Mesendoderm (in vitro differentiated cells): ENCODE measurements around the gene CTIF.

ENCODE experiments used
- DNase-seq: peaks from one replicate; pipeline ENCODE4 v3.0.0; 2013
- H2AK5ac ChIP-seq: 2 replicates; pipeline ENCODE4 v1.6.1; 2013; ENCODE audit warnings: low read length, inconsistent platforms
- H2BK120ac ChIP-seq: 2 replicates; pipeline ENCODE4 v1.6.1; 2013; ENCODE audit warnings: low read depth, mild to moderate bottlenecking, low read length, moderate library complexity, mixed read lengths
- H2BK15ac ChIP-seq: replicated peaks from 2 replicates; pipeline ENCODE4 v1.6.1; 2013; ENCODE audit warnings: low read depth, mild to moderate bottlenecking, moderate library complexity
- H2BK5ac ChIP-seq: 2 replicates; pipeline ENCODE4 v1.6.1; 2013; ENCODE audit warnings: low read length, inconsistent platforms
- H3K18ac ChIP-seq: 2 replicates; pipeline ENCODE4 v1.6.1; 2013; ENCODE audit warnings: mild to moderate bottlenecking, low read length, mixed read lengths
- H3K23ac ChIP-seq: one replicate; pipeline ENCODE4 v1.6.1; 2013; ENCODE audit warnings: low read length
- H3K27ac ChIP-seq: 2 replicates; pipeline ENCODE4 v1.5.1; 2013; ENCODE audit warnings: low read depth, mild to moderate bottlenecking, inconsistent platforms, low read length, moderate library complexity
- H3K27me3 ChIP-seq: 2 replicates; pipeline ENCODE4 v1.6.1; 2013; ENCODE audit warnings: low read length, control low read depth, mild to moderate bottlenecking, inconsistent platforms; ENCODE audit not compliant: insufficient read depth, poor library complexity
- H3K36me3 ChIP-seq: 2 replicates; pipeline ENCODE4 v1.6.1; 2013; ENCODE audit warnings: low read length, inconsistent platforms; ENCODE audit not compliant: control insufficient read depth, insufficient read depth
- H3K4ac ChIP-seq: one replicate; pipeline ENCODE4 v1.6.1; 2013; ENCODE audit warnings: low read depth, mild to moderate bottlenecking, low read length, moderate library complexity
- H3K4me1 ChIP-seq: 2 replicates; pipeline ENCODE4 v1.6.1; 2013; ENCODE audit warnings: low read depth, low read length, inconsistent platforms; ENCODE audit not compliant: control insufficient read depth
- H3K4me2 ChIP-seq: 2 replicates; pipeline ENCODE4 v1.6.1; 2013; ENCODE audit warnings: low read length
- H3K4me3 ChIP-seq: 2 replicates; pipeline ENCODE4 v1.5.1; 2013; ENCODE audit warnings: mild to moderate bottlenecking, low read length
- H3K56ac ChIP-seq: one replicate; pipeline ENCODE4 v1.6.1; 2013; ENCODE audit warnings: low read length
- H3K79me1 ChIP-seq: 2 replicates; pipeline ENCODE4 v1.6.1; 2013; ENCODE audit warnings: low read length, inconsistent platforms
- H3K79me2 ChIP-seq: 2 replicates; pipeline ENCODE4 v1.6.1; 2013; ENCODE audit warnings: mild to moderate bottlenecking, low read length; ENCODE audit not compliant: control insufficient read depth, insufficient read depth
- H3K9ac ChIP-seq: 2 replicates; pipeline ENCODE4 v1.6.1; 2013; ENCODE audit warnings: low read length, inconsistent platforms
- H4K5ac ChIP-seq: one replicate; pipeline ENCODE4 v1.6.1; 2013; ENCODE audit warnings: low read length
- H4K8ac ChIP-seq: one replicate; pipeline ENCODE4 v1.6.1; 2013; ENCODE audit warnings: low read depth, mild to moderate bottlenecking, control low read depth, low read length, moderate library complexity
- WGBS: extraction: QIAGEN DNeasy Blood & Tissue Kit; methylation state at CpG from one replicate; pipeline ENCODE4 v1.1.7; 2013; ENCODE audit warnings: low lambda C conversion rate, missing lambda C conversion rate; ENCODE audit not compliant: insufficient coverage; ENCODE audit errors: extremely low coverage; 5-methylcytosine and 5-hydroxymethylcytosine counted together

CTIF gene

DNA sequence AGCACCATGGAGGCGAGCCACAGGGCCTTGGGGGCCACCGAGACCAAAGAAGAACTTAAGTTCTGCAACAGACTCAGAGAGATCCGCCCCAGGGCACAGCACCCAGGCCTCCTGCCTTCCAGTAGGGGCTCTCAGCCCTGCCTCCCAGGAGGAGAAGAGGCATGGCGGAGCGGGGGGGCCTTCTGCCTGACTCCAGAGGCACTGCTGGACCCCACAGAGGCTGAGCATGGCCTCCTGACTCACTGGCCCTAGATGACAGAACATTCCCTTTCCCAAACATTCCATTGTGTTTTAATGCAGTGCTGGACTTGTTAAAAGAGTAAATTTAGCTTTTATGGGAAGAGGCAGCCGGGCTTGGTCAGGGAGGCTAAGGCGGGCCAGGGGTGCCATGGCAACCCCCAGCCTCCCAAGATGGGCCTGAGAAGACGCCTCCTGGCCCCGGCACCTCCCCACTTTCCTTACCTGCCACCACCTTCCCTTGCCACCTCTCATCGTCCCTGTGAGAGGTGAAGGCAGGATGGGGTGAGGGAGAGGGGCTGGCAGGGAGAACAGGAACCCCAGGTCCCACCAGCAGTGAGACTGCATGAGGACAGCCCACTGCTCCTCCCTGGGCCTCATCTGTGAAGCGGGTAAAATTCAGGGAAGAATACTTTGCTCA, 346.6 kb downstream of the CTIF start:
- Histone ChIP-seq H3K4me3 (no peak overlapping the region), H2BK15ac (no peak overlapping the region), H3K4me1 (peaks cover 3% of the 10 kb centered on the region), H3K79me2 (no peaks in the 10 kb centered on the region), H2AK5ac (no peak overlapping the region), H3K23ac (no peak overlapping the region), H3K27ac (no peak overlapping the region), H3K79me1 (no peaks in the 10 kb centered on the region), H3K4me2 (no peak overlapping the region), H3K9ac (no peak overlapping the region), H3K36me3 (no peaks in the 10 kb centered on the region), H2BK120ac (no peak overlapping the region), H3K27me3 (no peaks in the 10 kb centered on the region), H2BK5ac (no peak overlapping the region), H3K56ac (no peak overlapping the region), H3K4ac (no peak overlapping the region), H4K8ac (no peak overlapping the region), H4K5ac (no peak overlapping the region), H3K18ac (no peak overlapping the region)
- no peak for DNase-seq
- no CpG with 5 or more reads among the region's 11 CpGs for WGBS

DNA sequence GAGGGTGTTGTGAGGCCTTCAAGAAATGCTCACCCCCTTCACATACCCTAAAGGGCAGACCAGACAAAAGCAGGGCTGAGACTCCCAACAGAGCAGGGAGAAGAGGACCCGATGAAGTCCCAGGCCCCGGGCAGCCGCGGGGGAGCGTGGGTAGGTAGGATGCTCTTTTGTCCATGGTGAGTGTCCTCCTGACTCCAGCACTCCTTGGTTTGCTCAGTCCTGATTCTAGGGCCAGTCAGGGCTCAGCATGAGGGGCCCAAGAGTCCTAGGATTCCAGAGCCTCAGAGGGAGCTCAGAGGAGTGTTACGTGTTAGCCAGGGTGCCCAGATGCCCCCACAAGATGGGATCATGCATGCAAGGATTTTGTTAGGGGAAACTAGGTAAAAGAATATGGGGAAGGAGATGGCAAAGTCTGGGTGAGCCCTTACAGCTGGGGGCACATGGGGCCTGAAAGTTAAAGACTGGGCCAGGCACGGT, 347.1 kb downstream of the CTIF start:
- Histone ChIP-seq H3K79me2 (no peaks in the 10 kb centered on the region), H3K4me3 (no peak overlapping the region), H2BK5ac (no peak overlapping the region), H3K79me1 (no peaks in the 10 kb centered on the region), H3K56ac (no peak overlapping the region), H3K27me3 (no peaks in the 10 kb centered on the region), H3K4me1 (peaks cover 3% of the 10 kb centered on the region), H2AK5ac (no peak overlapping the region), H3K27ac (no peak overlapping the region), H3K4me2 (no peak overlapping the region), H3K18ac (no peak overlapping the region), H2BK15ac (no peak overlapping the region), H3K4ac (no peak overlapping the region), H3K9ac (no peak overlapping the region), H4K5ac (no peak overlapping the region), H4K8ac (no peak overlapping the region), H3K23ac (no peak overlapping the region), H3K36me3 (no peaks in the 10 kb centered on the region), H2BK120ac (no peak overlapping the region)
- no CpG with 5 or more reads among the region's 7 CpGs for WGBS
- DNase-seq: no peak

DNA sequence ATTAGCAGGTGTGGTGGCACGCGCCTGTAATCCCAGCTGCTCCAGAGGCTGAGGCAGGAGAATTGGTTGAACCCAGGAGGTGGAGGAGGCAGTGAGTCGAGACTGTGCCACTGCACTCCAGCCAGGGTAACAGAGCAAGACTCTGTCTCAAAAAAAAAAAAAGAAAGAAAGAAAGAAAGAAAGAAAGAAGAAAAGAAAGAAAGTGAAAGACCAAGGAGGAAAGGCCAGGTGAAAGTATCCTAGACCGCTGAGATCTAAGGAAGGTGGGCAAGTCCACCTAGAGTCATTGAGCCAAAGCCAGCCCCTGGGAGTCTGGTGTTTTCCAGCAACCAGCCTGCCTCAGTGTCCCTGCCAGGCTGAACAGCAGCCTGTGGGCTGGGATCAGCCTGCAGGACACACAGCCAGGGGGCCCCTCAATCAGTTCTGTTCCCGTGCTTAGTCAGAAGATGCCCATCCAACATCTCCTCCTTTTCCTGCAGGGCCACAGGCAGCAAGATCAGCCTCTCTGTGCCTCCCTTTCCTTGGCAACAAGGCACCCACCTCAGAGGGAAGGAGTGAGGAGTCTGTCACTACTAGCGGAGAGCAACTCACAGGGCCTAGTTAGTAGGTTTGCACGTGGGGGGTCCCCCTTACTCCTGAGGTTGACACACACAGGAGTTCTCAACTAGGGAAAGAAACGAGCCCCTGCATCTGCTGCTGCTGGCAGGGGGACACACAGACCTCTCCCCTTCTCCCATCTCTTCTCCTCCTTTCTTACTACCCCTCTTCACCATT, 347.9 kb downstream of the CTIF start:
- no peak overlapping the region for H3K4ac ChIP-seq
- no peak overlapping the region for H3K18ac ChIP-seq

DNA sequence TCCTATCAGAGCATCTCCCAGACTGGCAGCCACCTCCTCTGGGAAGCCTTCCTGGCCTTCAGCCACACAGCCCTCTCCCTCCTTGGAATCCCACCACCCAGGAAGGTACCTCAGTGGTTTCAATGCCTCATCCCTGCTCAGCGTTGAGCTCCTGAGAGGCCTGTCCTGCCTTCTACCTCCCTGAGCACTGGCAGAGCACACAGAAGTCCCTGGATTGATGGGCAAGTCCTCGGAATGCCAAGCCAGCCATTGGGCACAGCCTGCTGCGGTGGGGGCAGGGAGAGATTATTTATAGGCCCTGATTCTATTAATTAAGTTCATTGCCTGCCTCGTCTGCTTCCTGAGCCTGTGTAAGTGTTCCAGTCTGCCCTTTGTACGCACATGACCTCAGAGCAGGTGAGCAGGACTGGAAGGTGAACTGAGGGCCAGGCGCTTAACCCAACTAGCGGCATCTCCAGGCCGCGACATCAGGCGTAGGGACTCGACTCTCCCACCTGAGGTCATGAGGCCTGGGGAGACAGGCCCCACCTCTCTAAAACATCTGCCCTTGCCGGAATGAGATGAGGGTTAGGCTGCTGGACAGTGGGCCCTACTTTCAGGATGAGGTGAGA, 348.6 kb downstream of the CTIF start:
- H2BK120ac ChIP-seq: no peak overlapping the region
- no peak overlapping the region for H3K56ac ChIP-seq
- no peak overlapping the region for H2BK15ac ChIP-seq
- no peak overlapping the region for H3K27ac ChIP-seq
- H3K9ac ChIP-seq: no peak overlapping the region
- H3K4me2 ChIP-seq: no peak overlapping the region
- H3K4ac ChIP-seq: no peak overlapping the region
- H3K18ac ChIP-seq: no peak overlapping the region
- no peaks in the 10 kb centered on the region for H3K36me3 ChIP-seq
- no peaks in the 10 kb centered on the region for H3K79me1 ChIP-seq
- H3K27me3 ChIP-seq: no peaks in the 10 kb centered on the region
- H3K4me3 ChIP-seq: no peak overlapping the region
- peaks cover 3% of the 10 kb centered on the region for H3K4me1 ChIP-seq
- no peaks in the 10 kb centered on the region for H3K79me2 ChIP-seq
- WGBS: no CpG with 5 or more reads among the region's 12 CpGs
- DNase-seq: no peak
- no peak overlapping the region for H4K8ac ChIP-seq
- H4K5ac ChIP-seq: no peak overlapping the region
- H2AK5ac ChIP-seq: no peak overlapping the region
- H2BK5ac ChIP-seq: no peak overlapping the region
- H3K23ac ChIP-seq: no peak overlapping the region

More for the DNA sequence above, 347.9 kb downstream of the CTIF start:
- no peak overlapping the region for H3K4me3 ChIP-seq
- H3K27ac ChIP-seq: no peak overlapping the region
- no peaks in the 10 kb centered on the region for H3K36me3 ChIP-seq
- H2BK15ac ChIP-seq: no peak overlapping the region
- H3K9ac ChIP-seq: no peak overlapping the region
- H3K79me1 ChIP-seq: no peaks in the 10 kb centered on the region
- WGBS: no CpG with 5 or more reads among the region's 8 CpGs
- no peak overlapping the region for H3K56ac ChIP-seq
- H3K27me3 ChIP-seq: no peaks in the 10 kb centered on the region
- H3K4me2 ChIP-seq: no peak overlapping the region
- no peak for DNase-seq
- no peaks in the 10 kb centered on the region for H3K79me2 ChIP-seq
- H3K4me1 ChIP-seq: peaks cover 3% of the 10 kb centered on the region
- no peak overlapping the region for H2BK5ac ChIP-seq
- no peak overlapping the region for H3K23ac ChIP-seq
- H2BK120ac ChIP-seq: no peak overlapping the region
- H4K5ac ChIP-seq: no peak overlapping the region
- H2AK5ac ChIP-seq: no peak overlapping the region
- H4K8ac ChIP-seq: no peak overlapping the region

DNA sequence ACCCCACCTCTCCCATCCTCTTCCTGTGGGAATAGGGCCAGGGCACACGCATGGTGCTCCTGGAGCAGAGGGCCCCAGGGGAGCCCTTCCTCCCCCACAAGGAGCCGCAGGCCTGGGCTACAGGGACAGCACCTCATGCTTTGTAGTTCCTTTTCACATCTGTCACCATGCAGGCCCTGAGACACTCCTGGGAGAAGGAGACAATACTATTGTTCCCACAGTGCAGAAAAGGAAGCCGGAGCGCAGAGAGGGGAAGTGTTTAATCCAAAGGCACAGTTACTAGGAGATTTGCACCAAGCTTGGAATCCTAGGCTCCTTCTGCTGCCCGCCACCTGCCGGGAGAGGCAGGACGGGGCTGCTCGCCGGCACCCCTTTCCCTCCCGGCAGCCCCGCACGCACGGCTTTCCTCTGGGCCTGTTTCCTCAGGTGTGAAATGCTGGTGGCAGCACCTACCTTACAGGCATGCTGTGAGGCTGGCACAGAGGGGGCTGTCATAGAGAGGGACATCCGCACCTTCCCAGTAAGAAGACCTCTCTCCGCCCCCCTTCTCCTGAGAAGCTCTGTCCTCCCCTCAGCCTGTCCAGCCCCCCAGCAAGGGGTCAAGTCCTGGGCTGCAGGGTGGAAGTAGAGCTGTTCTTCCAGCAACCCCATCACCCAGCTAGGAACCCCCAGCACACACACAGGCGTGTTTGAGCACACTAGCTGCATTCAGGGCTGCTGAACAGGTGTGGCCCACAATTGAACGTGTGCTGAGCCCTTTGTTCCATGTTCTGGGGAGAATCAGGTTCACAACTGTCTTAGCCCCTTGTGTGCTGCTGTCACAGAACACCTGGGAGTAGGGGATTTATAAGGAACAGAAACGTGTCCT, 349.3 kb downstream of the CTIF start:
- Histone ChIP-seq H3K79me2 (no peaks in the 10 kb centered on the region), H2BK15ac (no peak overlapping the region), H3K56ac (no peak overlapping the region), H3K27me3 (no peaks in the 10 kb centered on the region), H3K36me3 (no peaks in the 10 kb centered on the region), H3K23ac (no peak overlapping the region), H2BK120ac (no peak overlapping the region), H3K9ac (no peak overlapping the region), H3K4ac (no peak overlapping the region), H3K27ac (no peak overlapping the region), H3K79me1 (no peaks in the 10 kb centered on the region), H3K4me1 (peaks cover 3% of the 10 kb centered on the region), H4K8ac (no peak overlapping the region), H4K5ac (no peak overlapping the region), H2AK5ac (no peak overlapping the region), H3K4me3 (no peak overlapping the region), H3K4me2 (no peak overlapping the region), H2BK5ac (no peak overlapping the region), H3K18ac (no peak overlapping the region)
- WGBS: no CpG with 5 or more reads among the region's 18 CpGs
- no peak for DNase-seq
